Measurements from ENCODE around the gene BEST4.

GRCh38 chr1:44834328-44834727, 46.4 kb upstream of the BEST4 start:
- TF ChIP-seq EZH2 (IDR thresholded peaks at IDR 0.05; ENCODE audit: borderline replicate concordance, low read depth, low read length, severe bottlenecking) (no peak), CTCF (IDR thresholded peaks at IDR 0.05; ENCODE audit: borderline replicate concordance, extremely low read depth, low read length, poor library complexity, severe bottlenecking) (no peak)

Measured in DND-41 (cell line).